GM10248 (cell line): ENCODE data around the gene EFTUD2.

Source experiments
- CTCF ChIA-PET: fragments of 300-600 bp; sonication (Branson Sonifier 250); formaldehyde crosslinking; extraction: SDS; loops from one replicate; lab custom pipeline; 2021; ENCODE audit warnings: antibody characterized with exemption; lab: Yijun Ruan, JAX
- POLR2A ChIA-PET: fragments of 350-650 bp; sonication (Branson Sonifier 250); formaldehyde crosslinking; extraction: SDS; loops from one replicate; lab custom pipeline; 2020; ENCODE audit warnings: antibody characterized with exemption; lab: Yijun Ruan, JAX
- DNase-seq: peaks from one replicate; pipeline ENCODE4 v3.0.0; 2012; ENCODE audit errors: extremely low spot score
- TF ChIP-seq, protein P1 (sequence below): IDR thresholded peaks from 2 replicates; pipeline ENCODE4 v1.5.1; 2012; ENCODE audit warnings: mild to moderate bottlenecking, low read depth; ENCODE audit errors: extremely low read depth, missing control alignments, control extremely low read depth

EFTUD2 gene

DNA sequence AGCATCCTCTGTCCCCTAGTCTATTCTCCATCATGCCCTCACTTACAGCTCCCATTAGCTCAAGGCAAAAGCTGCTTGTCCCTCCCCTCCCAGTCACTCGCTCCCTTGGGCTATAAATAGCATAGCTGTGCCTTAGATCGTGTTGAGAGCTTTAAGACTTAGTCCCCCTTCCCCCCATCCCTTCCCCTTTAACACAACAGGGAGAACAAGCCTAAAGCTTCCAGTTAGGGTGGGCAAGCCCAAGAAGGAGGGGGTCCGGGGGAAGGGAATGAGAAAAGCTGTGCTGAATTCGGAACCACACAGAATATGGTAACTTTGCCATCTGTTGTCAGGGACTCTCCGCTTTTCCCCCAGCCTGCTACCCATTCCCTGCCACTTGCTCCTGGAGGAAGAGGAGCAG lies 56.5 kb downstream of the EFTUD2 start:
- no peak for DNase-seq
- ChIA-PET CTCF (interaction anchor here (1.4 to 6.9 kb wide), 3 partner anchors 22 to 64 kb away, joined by 3 to 34 read pairs (median 12); no protein-coding TSS in a partner anchor), POLR2A (no interaction called here)
- TF ChIP-seq, protein P1, sequence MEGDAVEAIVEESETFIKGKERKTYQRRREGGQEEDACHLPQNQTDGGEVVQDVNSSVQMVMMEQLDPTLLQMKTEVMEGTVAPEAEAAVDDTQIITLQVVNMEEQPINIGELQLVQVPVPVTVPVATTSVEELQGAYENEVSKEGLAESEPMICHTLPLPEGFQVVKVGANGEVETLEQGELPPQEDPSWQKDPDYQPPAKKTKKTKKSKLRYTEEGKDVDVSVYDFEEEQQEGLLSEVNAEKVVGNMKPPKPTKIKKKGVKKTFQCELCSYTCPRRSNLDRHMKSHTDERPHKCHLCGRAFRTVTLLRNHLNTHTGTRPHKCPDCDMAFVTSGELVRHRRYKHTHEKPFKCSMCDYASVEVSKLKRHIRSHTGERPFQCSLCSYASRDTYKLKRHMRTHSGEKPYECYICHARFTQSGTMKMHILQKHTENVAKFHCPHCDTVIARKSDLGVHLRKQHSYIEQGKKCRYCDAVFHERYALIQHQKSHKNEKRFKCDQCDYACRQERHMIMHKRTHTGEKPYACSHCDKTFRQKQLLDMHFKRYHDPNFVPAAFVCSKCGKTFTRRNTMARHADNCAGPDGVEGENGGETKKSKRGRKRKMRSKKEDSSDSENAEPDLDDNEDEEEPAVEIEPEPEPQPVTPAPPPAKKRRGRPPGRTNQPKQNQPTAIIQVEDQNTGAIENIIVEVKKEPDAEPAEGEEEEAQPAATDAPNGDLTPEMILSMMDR: no peak

DNA sequence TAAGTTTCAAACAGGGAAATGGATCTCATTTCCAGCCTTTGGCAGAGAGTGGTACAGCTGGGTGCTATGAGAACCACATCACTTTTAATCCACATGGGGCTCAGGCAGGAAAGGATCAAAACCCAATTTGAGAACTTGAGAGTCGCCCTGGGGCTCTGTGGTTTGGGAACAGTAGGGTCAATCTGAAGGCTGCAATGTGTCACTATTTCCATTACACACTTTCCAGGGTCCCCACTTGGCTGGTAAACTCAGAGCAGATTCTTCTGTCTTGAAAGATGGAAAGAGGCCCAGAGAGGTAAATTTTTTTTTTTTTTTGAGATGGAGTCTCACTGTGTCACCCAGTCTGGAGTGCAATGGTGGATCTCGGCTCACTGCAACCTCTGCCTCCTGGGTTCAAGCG lies 58.3 kb downstream of the EFTUD2 start:
- DNase-seq: no peak
- ChIA-PET POLR2A (no interaction called here), CTCF (interaction anchor here (0.9 to 6.9 kb wide), 4 partner anchors 10 to 63 kb away, joined by 3 to 34 read pairs (median 8); no protein-coding TSS in a partner anchor)
- TF ChIP-seq, protein P1: no peak

DNA sequence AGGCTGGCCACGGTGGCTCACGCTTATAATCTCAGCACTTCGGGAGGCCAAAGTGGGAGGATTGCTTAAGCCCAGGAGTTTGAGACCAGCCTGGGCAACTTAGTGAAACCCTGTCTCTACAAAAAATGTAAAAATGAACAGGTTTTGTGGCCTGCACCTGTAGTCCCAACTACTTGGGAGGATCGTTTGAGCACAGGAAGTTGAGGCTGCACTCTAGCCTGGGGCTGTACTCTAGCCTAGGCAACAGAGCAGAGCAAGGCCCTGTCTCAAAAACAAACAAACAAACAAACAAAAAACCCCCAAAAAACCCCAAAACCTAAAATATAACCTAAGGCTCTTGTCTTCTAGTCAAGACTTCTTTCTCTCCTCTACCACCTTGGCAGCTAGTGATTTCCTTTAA lies 59.0 kb downstream of the EFTUD2 start:
- TF ChIP-seq, protein P1: no peak
- DNase-seq: no peak
- POLR2A ChIA-PET: no interaction called here
- CTCF ChIA-PET: interaction anchor here (1.0 to 6.9 kb wide), 2 partner anchors 12 to 62 kb away, joined by 3 to 34 read pairs; no protein-coding TSS in a partner anchor

DNA sequence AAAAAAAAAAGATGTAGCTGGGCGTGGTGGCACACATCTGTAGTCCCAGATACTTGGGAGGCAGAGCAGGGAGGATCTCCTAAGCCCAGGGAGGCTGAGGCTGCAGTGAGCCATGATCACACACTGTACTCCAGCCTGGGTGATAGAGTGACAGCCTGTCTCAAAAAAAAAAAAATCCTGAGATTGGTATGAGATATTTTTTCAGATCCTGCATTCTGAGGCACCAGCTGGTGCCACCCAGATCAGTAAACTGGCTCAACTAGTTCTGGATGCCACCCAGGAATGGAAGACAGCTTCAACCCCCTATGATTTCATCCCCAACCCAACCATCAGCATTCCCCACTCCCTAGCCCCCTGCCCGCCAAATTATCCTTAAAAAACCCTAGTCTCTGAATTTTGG lies 62.0 kb downstream of the EFTUD2 start:
- TF ChIP-seq, protein P1: no peak
- ChIA-PET POLR2A (interaction anchor here (0.6 kb wide), 1 partner anchor 38 kb away, joined by 9 read pairs; no protein-coding TSS in a partner anchor), CTCF (interaction anchor here (3.7 to 6.9 kb wide), 2 partner anchors 27 to 59 kb away, joined by 12 to 34 read pairs; no protein-coding TSS in a partner anchor)
- DNase-seq: no peak

DNA sequence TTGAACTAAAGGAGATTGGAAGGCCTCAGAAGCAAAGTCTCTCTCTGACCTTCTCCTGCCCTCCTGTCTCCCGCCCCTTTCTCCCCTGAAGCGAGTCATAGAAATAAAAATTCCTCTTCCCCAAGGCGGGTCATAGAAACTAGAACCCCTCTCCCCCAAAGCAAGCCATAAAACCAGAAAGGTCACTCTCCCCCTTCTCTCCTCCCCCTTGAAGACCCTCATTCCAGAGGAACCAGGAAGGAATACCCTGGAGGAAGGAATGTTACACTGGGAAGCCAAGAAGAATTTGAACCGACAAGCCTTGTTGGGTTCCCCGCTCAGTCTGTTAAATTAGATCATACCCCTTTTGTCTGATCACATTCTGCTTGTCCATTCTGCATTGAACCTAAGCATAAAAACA lies 66.4 kb downstream of the EFTUD2 start:
- TF ChIP-seq, protein P1: no peak
- CTCF ChIA-PET: interaction anchor here (2.0 kb wide), 1 partner anchor 10 kb away, joined by 5 read pairs; no protein-coding TSS in a partner anchor
- no peak for DNase-seq
- POLR2A ChIA-PET: no interaction called here

DNA sequence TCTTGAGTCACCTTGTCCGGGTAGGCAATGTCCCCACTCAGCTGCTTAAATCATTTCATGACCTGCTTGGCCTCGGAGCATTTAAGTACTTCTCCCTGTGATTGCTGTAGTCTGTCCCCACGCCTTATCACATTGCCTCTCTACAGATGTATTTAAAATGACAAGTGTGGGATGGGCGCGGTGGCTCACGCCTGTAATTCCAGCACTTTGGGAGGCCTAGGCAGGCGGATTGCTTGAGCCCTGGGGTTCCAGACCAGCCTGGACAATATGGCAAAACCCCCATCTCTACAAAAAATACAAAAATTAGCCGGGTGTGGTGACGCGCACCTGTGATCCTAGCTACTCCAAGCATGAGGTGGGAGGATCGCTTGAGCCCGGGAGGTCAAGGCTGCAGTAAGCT lies 67.9 kb downstream of the EFTUD2 start:
- DNase-seq: no peak
- ChIA-PET CTCF (interaction anchor here (0.7 to 2.0 kb wide), 4 partner anchors 9 to 52 kb away, joined by 3 to 5 read pairs (median 4); no protein-coding TSS in a partner anchor), POLR2A (interaction anchor here (0.6 kb wide), 1 partner anchor 20 kb away, joined by 4 read pairs; no protein-coding TSS in a partner anchor)
- TF ChIP-seq, protein P1: no peak
